HG03159 (cell line): ENCODE measurements around the gene UCHL3.

Source experiments
- ATAC-seq: cut with Tn5 transposase; IDR thresholded peaks from one replicate; pipeline ENCODE4 v1.9.1; 2021; ENCODE audit warnings: mild to moderate bottlenecking, moderate library complexity; ENCODE audit not compliant: unreplicated experiment

UCHL3 gene

DNA sequence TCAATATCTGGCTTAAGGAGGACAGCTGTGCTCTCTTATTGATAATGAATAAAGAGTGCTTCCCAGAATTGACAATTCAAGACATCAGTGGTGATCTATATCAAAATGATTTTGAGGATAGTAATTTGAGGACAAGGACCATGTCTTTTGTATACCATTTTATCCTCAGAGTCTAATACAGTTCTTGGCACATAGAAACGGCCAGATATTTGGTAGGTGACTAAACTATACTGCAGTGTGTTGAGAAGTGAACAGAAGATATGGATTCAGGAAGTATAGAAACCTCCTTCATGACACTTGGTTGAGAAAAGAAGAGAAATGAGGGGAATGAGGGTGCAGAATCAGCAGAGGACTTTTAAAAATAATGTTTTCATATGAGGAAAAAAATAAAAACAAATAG, 70.4 kb downstream of the UCHL3 start:
- ATAC-seq = no peak

DNA sequence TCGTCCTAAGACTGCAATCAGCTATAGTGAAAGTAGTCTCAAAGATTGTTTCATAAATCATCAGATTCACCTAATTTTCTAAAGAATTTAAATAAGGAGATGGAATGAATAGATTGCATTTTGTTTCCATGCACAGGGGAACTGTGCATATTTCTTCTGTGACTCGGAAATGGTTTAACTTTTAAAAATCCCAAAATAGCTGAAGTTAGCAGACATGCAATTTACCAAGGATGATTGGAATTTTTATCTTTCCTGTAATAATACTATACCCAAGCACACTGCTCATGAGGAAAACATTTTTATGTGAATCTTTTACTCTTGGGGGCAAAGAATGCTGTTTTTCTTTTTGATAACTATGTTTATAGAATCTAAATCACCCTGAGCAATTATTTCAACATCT, 71.6 kb downstream of the UCHL3 start:
- no peak for ATAC-seq

DNA sequence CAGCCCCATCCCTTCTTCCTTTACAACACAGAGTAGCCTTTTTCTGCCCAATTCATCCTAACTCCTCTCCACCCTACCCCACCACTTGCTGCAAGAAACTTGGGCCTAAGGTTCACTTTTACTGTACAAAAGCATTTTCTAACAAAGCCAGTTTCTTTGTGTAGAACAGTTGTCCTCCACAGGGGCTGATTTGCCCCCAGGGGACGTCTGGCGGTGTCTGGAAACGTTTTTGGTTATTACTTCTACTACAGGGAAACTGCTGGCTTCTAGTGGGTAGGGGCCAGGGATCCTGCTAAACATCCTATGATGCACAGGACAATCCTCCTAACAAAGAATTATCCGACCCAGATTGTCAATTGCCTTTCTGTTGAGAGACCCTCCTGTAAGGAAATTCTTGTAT, 79.2 kb downstream of the UCHL3 start:
- no peak for ATAC-seq

DNA sequence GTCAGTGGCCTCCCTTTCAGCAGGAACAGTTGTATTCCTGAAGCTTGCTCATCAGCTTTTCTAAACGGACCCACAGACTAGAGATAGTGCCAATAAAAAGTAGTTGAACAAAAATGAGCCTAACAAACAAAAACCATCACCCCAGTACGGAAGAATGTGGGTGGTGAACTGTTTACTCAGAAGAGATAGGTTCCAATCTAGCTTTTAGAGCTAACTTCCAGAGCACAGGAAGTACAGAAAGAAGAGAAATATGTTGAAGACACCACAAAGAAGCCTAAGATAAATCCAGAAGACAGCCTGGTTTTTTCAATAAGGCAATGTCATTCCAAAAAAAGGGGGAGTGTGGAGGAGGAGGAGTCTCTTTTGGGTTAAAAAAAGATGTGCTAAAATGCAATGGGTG, 83.7 kb downstream of the UCHL3 start:
- no peak for ATAC-seq

DNA sequence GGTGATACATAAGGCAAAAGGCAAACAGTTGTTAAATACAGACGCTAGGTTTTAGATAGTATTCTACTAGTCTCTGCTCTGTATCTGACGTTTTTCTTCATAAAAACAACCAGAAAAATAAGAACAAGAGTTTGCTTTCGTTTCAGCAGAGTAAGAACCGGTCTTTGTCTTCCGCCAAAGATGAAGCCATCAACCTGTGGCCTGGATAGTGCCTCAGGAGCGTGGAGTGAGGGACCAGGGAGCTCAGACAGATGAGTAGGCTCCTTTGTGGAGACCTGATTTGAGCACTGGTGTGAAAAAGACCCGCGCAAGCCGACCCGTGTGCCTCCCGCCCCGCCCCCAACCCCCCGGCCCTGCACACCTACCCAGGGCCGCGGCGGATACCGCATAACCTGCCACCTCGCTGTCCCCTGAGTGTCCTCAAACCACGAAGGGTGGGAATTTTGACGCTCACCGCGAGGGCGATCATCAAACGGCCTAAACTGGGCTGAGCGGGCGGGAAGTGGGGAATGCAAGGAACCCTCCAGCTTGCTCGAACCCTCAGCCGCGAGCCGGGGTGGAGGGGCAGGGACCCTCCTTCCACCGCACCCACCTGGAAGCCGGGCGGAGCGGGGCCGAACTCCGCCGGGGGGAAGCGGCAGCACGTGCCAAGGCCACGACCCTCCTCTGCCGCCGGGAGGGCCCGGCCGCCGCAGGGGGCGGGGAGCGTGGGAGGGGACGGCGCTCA, 85.7 kb downstream of the UCHL3 start:
- ATAC-seq = no peak

DNA sequence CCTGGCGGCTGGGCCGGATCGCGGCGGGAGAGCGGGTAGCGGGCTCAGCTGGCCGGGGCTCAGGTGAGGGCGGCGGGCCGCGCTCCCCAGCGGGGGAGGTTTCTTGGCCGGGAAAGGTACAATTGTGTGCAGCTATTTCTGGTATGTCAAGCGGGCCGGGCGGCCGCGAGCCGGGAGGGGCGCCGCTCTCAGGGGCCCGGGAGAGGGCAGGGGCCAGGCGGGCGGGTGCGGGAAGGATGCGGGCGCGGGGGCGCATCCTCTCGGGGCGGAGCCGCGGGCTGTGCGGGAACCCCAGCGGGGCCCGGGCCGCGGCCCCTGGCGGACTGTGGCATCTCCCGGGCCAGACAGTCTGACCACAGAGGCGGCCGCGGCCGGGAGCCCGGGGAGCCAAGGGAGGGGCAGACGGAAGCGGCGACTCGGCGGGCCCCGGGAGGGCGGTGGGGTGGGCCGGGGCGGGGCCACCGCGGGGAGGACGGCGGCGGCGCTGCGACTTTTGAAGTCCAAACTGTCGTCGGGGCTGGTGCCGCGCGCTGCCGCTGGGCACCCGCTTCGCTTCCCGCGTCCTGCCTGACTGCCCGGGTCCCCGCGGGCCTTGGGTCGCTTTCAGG, 86.3 kb downstream of the UCHL3 start, which contains the start of gene LMO7:
Gene LMO7, plus strand, starts transcription at position 503 of the 608 bp plus-strand sequence. CDS start 328 bp downstream, outside the sequence.
- ATAC-seq = peak; percentile 58

DNA sequence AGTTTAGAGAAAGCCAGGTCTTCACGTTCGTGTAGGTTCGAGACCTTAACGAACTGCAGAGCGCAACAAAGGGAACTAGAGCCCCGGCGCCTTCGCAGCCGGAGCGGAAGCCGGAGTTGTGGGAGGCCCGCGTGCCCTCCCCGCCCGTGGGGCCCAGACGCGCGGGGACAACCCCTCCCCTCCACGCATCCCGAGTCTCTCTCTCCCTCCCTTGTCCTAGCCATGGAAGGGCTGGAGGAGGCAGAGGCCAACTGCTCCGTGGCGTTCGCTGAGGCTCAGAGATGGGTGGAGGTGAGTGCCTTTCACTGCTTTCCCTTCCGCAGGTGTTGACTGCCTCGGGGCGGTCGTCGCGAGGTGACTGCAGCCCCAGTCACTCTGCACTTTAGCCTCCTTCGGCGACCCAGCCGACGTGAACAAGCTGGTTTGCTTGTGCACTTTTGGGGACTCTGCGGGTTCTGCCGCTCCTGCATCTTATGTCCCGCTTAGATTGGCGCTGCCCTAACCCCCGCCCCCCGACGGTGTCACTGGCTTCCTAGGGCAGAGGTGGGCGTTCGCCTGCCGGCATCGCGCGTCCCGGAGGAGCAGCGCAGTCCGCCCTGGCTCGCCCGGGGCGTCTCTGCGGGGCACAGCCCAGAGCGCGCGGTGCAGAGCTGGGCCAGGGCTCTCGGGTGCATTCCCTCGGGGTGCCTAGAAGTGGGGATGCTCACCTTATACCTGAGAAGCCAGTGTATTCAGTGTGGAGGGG, 87.0 kb downstream of the UCHL3 start:
- peak; percentile 53 for ATAC-seq

DNA sequence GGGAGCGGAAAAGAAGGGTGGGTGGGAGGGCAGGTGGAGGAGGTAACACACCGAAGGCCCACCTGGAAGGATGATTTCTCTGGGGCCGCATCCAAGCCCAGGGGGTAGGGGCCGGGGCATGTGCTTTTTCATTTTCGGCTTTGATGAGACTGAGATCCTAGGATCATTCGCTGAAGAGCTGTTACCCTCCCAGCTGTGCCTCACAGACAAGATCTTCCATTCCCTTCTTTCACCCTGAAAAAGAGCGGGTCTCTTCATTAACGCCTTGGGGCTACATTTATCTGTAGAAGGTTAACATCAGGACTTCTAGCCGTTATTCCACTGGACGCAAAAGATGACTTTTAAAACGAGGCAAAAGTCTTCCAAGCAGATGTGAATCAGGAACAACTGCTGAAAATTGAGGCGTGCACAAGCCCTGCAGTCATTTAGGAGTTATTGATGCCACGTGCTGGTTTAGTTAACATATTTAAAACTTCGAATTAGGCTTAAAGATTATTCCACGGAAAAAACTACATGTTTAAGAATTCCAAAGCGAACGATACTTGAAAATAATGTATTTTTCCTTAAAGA, 87.7 kb downstream of the UCHL3 start:
- no peak for ATAC-seq

DNA sequence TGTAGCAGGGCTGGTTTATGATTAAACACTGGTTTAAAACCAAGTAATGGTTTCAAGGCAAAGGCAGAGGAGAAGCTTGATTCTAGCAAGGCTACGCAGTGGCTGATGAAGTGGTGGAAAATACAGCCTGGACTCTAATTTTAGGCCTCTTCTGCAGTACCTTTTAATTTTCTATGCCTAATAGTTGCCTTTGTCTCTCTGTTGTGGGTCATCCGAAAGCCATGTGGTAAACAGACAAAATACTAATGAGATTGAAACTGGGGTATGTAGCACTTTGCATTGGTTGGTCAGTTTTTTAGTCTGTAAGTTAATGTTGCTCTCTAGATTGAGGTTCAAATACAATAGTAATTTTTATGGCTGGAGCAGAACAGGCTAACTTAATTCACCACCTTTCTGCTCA, 89.9 kb downstream of the UCHL3 start:
- no peak for ATAC-seq

DNA sequence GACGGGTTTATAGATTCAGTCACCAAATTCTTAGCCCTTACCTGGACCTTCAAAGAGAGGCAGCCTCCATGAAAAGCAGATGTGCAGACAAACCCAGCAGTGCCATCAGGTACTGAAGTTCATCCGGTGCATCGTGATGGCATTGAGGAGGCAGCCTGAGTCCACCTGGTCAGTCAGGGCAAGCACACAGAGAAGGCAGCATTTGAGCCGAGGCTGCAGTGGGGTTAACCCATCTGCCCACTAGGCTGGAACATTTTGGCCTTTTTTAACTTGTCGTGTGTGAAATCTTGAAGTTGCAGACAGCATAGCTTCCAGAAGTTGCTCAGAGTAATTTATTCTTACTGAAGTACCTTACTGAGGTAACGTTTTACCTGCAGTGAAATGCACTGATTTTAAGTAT, 91.4 kb downstream of the UCHL3 start:
- ATAC-seq = no peak

DNA sequence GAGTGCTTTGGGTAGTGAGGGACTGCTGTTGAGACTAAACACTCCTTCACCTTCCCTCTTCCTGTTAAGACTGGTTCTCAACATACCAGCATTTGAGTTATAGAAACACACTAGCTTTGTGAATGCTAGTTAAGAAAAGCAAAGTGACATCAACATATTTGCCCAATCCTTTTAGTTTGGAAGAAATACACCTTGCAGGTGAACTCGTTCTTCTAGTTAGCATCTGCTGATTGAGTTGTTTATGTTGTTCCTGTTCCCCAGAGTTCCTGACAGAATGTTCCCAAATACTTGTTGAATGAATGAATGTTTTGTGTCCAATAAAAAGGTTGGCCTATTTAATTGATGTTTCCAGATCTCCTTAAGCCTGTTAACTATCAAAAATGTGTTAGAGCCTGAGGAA, 93.6 kb downstream of the UCHL3 start:
- no peak for ATAC-seq

DNA sequence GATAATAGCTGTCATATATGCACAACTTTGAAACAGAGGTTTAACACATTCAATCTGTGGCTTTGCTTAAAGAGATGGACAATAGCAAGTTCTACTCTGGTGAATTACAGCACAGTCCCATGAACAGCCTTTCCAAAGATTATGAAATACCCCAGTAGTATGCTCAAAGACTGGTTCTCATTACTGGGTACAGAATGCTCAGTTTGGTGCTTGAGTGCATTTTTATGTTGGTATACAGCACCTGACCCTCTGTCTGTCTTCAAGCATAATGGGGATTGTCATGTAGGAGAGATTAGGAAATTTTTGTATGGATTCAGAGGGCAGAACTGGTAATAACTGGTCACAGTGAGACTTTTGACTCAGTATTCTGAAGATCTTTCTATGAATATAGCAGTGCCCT, 94.1 kb downstream of the UCHL3 start:
- ATAC-seq = no peak

DNA sequence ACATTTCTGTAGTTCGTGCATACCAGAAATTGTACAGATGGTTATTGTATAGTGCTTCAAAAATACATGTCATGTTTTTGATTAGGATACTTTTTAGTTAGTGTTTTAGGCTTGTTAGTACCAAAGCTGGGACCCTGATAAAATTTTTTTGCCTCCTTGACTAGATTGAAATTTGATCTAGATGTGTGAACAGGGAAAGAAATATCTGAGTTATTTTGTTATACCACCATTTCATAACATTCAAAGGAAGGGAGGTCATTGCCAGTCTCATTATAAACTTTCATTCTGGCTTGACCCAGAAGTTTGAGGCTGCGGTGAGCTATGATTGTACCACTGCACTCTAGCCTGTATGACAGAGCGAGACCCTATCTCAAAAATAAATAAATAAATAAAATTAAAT, 95.5 kb downstream of the UCHL3 start:
- ATAC-seq = no peak

DNA sequence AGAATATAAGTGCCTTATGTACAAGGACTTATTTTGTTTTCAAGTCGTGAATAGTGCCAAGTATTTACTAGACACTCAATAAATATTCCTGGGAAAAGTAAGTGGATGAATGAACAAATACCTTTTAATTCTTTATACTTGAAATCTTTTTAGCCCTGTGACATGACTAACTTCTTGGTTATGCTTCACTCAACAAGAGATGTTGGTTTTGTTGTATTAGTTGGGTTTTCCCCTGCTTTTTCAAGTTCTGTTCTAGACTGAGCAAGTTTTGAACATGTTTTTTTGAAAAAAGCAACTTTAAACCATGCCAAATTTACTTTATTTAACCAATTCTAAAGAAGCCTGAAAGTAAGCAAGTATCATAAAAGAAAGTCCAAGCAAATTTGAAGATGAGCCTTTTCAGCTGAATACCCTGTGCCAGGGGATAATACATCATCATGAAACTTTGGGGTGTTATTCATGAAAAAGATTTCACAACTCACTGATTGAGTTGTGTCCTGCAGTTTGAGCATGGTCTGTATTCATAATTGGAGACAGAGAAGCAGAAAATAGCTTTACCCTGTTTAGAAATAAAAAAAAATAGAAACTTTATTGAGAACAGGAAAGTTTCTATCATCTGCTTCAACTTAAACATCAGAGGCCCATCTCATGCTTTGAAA, 97.7 kb downstream of the UCHL3 start:
- ATAC-seq = peak; percentile 71

DNA sequence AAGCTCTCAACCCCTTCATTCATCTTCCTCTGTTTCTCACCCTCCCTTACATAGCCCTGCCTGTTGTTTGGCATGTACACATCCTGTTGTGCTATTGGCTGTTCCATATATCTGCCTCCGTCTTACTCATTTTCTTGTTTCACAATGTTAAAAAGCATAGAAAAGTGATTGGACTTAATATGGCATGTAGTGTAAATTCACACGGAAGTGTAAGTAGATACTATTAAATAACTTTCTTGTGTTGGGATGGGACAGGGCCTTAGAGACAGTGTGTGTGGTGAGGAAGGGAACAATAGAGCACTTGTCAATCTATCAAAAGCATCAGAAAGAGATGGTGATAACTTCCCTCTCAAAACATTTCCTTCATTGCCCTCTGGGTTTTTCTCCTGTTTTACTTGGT, 98.9 kb downstream of the UCHL3 start:
- no peak for ATAC-seq

DNA sequence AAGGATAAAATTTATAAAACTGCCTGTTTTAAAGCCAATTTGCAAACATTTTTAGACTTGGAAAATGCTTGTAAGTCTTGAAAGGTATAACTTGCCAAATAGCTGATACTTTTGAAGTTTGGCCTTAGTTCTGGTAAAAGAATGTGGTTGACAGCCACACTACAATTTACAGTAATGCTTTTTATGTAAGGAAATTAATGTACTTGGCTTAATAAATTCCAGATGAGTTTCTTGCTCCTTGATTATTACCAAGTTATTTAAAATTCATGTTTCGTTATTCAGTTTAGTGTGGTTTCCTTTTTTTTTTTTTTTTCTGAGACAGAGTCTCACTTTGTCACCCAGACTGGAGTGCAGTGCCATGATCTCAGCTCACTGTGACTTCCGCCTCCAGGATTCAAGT, 101.4 kb downstream of the UCHL3 start:
- ATAC-seq = no peak

DNA sequence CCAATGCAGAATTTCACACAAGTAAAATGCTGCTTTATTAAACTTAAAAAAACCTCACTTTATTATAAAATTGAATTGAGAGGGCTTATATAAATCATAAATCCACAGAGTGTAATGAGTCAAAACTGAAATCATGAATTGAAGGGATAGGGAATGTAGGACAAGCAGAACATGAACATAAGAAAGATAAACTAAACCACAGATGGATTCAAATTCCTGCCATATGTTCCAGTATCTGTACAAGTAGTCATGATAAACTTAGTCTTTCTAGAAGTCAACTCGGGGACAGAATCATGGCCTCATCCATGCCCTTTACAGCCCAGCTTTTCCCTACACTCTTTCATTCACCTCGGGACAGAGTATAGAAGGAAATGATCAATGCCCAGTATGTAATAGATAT, 103.1 kb downstream of the UCHL3 start:
- ATAC-seq = no peak
